Spleen (tissue), 11 donors: ENCODE results near the gene TSC22D3. TPM values are rescaled to one million over a fixed set of nuclear protein-coding genes. Genes with fewer than 3 reads are reported as not detected.

ENCODE experiments used
- DNase-seq: peaks from one replicate; pipeline ENCODE4 v3.0.0-alpha.2; 2020
- H3K27ac ChIP-seq, 8 donors: fragments of 200-600 bp; sonication (generic) in 7 of 8; 1 replicate in 4 of 8; 2 replicates in 4 of 8; pipeline versions ENCODE4 v1.5.0 to v1.8.0; 2016 to 2021; ENCODE audit warnings: inconsistent platforms in 4 of 8, mild to moderate bottlenecking in 4 of 8, moderate library complexity in 1 of 8
- H3K27me3 ChIP-seq, 7 donors: fragments of 200-600 bp; sonication (generic) in 6 of 7; replicated peaks in 1 of 7; 1 replicate in 4 of 7; 2 replicates in 3 of 7; pipeline versions ENCODE4 v1.5.0 to v1.8.0; 2016 to 2021; ENCODE audit warnings: inconsistent platforms in 3 of 7, mild to moderate bottlenecking in 1 of 7
- H3K36me3 ChIP-seq, 6 donors: fragments of 200-600 bp; sonication (generic) in 5 of 6; 1 replicate in 4 of 6; 2 replicates in 2 of 6; pipeline versions ENCODE4 v1.5.0 to v1.8.0; 2016 to 2021; ENCODE audit warnings: inconsistent platforms in 2 of 6
- H3K4me1 ChIP-seq, 6 donors: fragments of 200-600 bp; sonication (generic) in 5 of 6; 1 replicate in 3 of 6; 2 replicates in 3 of 6; pipeline versions ENCODE4 v1.5.0 to v1.8.0; 2016 to 2021; ENCODE audit warnings: inconsistent platforms in 3 of 6
- H3K4me3 ChIP-seq, 8 donors: fragments of 200-600 bp; sonication (generic) in 7 of 8; 1 replicate in 4 of 8; 2 replicates in 4 of 8; pipeline versions ENCODE4 v1.5.0 to v1.8.0; 2016 to 2021; ENCODE audit warnings: inconsistent platforms in 4 of 8, mild to moderate bottlenecking in 4 of 8, moderate library complexity in 2 of 8
- H3K9me3 ChIP-seq, 8 donors: fragments of 200-600 bp; sonication (generic) in 7 of 8; 1 replicate in 4 of 8; 2 replicates in 4 of 8; pipeline versions ENCODE4 v1.5.0 to v1.8.0; 2016 to 2021; ENCODE audit warnings: inconsistent platforms in 4 of 8
- CTCF ChIP-seq, 11 experiments: fragments of 200-600 bp in 7 of 11; fragments of 450-650 bp in 4 of 11; sonication (generic) in 4 of 11; IDR thresholded peaks in 8 of 11; conservative IDR thresholded peaks in 3 of 11; 1 replicate in 7 of 11; 2 replicates in 4 of 11; pipeline versions ENCODE4 v1.4.0 to v1.8.0; 2016 to 2021; ENCODE audit warnings: antibody characterized with exemption in 11 of 11, inconsistent platforms in 4 of 11, mild to moderate bottlenecking in 1 of 11
- POLR2A ChIP-seq, 3 donors: fragments of 450-650 bp; IDR thresholded peaks; one replicate each; pipeline ENCODE4 v1.5.1; 2017; ENCODE audit warnings: antibody characterized with exemption in 3 of 3, mild to moderate bottlenecking in 1 of 3
- POLR2AphosphoS5 ChIP-seq, 3 donors: sonication (generic); formaldehyde crosslinking; IDR thresholded peaks; one replicate each; pipeline ENCODE4 v1.5.1; 2017; ENCODE audit warnings: antibody characterized with exemption in 3 of 3
- WGBS, 5 donors: extraction: QIAGEN DNeasy Blood & Tissue Kit in 3 of 5; methylation state at CpG; one replicate each; pipeline versions ENCODE4 v1.1.5 to v1.1.7; 2013 to 2018; 5-methylcytosine and 5-hydroxymethylcytosine counted together
- intact Hi-C: fragments of 100-400 bp; cut with DNase I; formaldehyde crosslinking; loops from one replicate; pipeline ENCODE4 v1.15.0; 2023; ENCODE audit warnings: low total_unique reads
- polyA plus RNA-seq, 3 donors: library from polyadenylated mRNA; stranded (reverse); fragments of 200-250 nt; gene quantifications; one replicate each; pipeline ENCODE4 v1.2.1, GENCODE V29; 2013
- total RNA-seq, 7 donors: library from RNA; depleted of rRNA in 3 of 7; stranded (reverse); fragments of >200 nt in 3 of 7; fragmentation: NEBNext Ultra II Directional in 4 of 7; extraction: Animal tissue kit (Norgen Biotek cat#: 25700) in 4 of 7; gene quantifications; one replicate each; pipeline versions ENCODE4 v1.1.0 to v1.2.1, GENCODE V29; 2016 to 2021
- donor health status: healthy with polysubstance abuse.
- donor health status: DM: no; HTN: no; CAD: no; lungs with moderate emphysema.
- donor health status: DM: no; HTN: no; CAD: no.
- donor health status: Bipolar disorder and iron deficiency.
- donor health status: healthy.
- donor health status: DM: no; HTN: no; CAD: no.
- donor health status: DM: yes; HTN: yes; CAD: no.

Gene TSC22D3
- total and polyA plus RNA-seq, 10 donors: 91.7 to 579 (median 297) TPM

GRCh38 chrX:107733686-107734085 is 41.9 kb downstream of the TSC22D3 start:
- TF ChIP-seq POLR2AphosphoS5 (IDR thresholded peaks at IDR 0.05) (no peak), CTCF (IDR thresholded peaks at IDR 0.05 in 8 of 11, conservative IDR thresholded peaks at IDR 0.05 in 3 of 11) (no peak), POLR2A (IDR thresholded peaks at IDR 0.05) (no peak)
- no peaks in the 10 kb centered on the region for H3K36me3 ChIP-seq
- H3K4me1 ChIP-seq: peaks cover 0 to 22% (median 7%) of the 10 kb centered on the region in 6 donors
- WGBS, 5 donors: 71 to 96% (median 92%) methylated on average over 4 of the region's 4 CpGs
- H3K27me3 ChIP-seq: no peaks in the 10 kb centered on the region
- H3K27ac ChIP-seq: no peak overlapping the region
- no peak overlapping the region for H3K4me3 ChIP-seq
- peak; percentile 19 for DNase-seq
- intact Hi-C loops: no loop called here
- H3K9me3 ChIP-seq: no peaks in the 10 kb centered on the region

- peak; percentile 76 for DNase-seq
- Histone ChIP-seq H3K27ac (peak overlapping the region in 2 of 8 donors; percentile 26 to 30), H3K4me3 (no peak overlapping the region), H3K27me3 (no peaks in the 10 kb centered on the region), H3K36me3 (no peaks in the 10 kb centered on the region), H3K4me1 (peaks cover 0 to 22% (median 7%) of the 10 kb centered on the region in 6 donors), H3K9me3 (no peaks in the 10 kb centered on the region)
- TF ChIP-seq POLR2AphosphoS5 (IDR thresholded peaks at IDR 0.05): peak in 2 of 3 donors; percentile 26 to 51
- TF ChIP-seq CTCF (IDR thresholded peaks at IDR 0.05 in 8 of 11, conservative IDR thresholded peaks at IDR 0.05 in 3 of 11): no peak
- WGBS, 5 donors: 25 to 61% (median 31%) methylated on average over 4 to 7 of the region's 7 CpGs
- intact Hi-C loops: no loop called here
These were observed 43.6 kb downstream of the TSC22D3 start for GRCh38 chrX:107731831-107732502.

- H3K36me3 ChIP-seq: no peaks in the 10 kb centered on the region
- H3K4me3 ChIP-seq: no peak overlapping the region
- no peaks in the 10 kb centered on the region for H3K9me3 ChIP-seq
- H3K4me1 ChIP-seq: peaks cover 0 to 22% (median 7%) of the 10 kb centered on the region in 6 donors
- peak; percentile 53 for DNase-seq
- H3K27me3 ChIP-seq: no peaks in the 10 kb centered on the region
- intact Hi-C loops: no loop called here
- WGBS, 5 donors: 73 to 83% (median 82%) methylated on average over 9 of the region's 9 CpGs
- TF ChIP-seq POLR2A (IDR thresholded peaks at IDR 0.05) (no peak), POLR2AphosphoS5 (IDR thresholded peaks at IDR 0.05) (no peak), CTCF (IDR thresholded peaks at IDR 0.05 in 8 of 11, conservative IDR thresholded peaks at IDR 0.05 in 3 of 11) (no peak)
- peak overlapping the region in 1 of 8 donors; percentile 30 for H3K27ac ChIP-seq
These were observed 44.4 kb downstream of the TSC22D3 start for GRCh38 chrX:107730991-107731766.

- TF ChIP-seq POLR2A (IDR thresholded peaks at IDR 0.05): no peak
- no peak for TF ChIP-seq CTCF (IDR thresholded peaks at IDR 0.05 in 8 of 11, conservative IDR thresholded peaks at IDR 0.05 in 3 of 11)
- no peak for TF ChIP-seq POLR2AphosphoS5 (IDR thresholded peaks at IDR 0.05)
- peak; percentile 6 for DNase-seq
- Histone ChIP-seq H3K27me3 (no peaks in the 10 kb centered on the region), H3K4me3 (no peak overlapping the region), H3K36me3 (no peaks in the 10 kb centered on the region), H3K27ac (no peak overlapping the region), H3K4me1 (peaks cover 0 to 22% (median 7%) of the 10 kb centered on the region in 6 donors), H3K9me3 (no peaks in the 10 kb centered on the region)
- intact Hi-C loops: no loop called here
- WGBS, 5 donors: 54 to 77% (median 60%) methylated on average over 1 of the region's 1 CpG; no CpG with 5 or more reads in 1 of the 5 donors
These were observed 45.3 kb downstream of the TSC22D3 start for GRCh38 chrX:107730298-107730655.
